ENCODE data around the gene KRTAP10-3. TPM values are rescaled to one million over a fixed set of nuclear protein-coding genes. Genes with fewer than 3 reads are reported as not detected.

Gene KRTAP10-3
- total RNA-seq, 4 donors from 2014 or later = not detected

GRCh38 chr21:44514746-44515358 is 43.7 kb downstream of the KRTAP10-3 start:
- intact Hi-C loops (cut with DNase I) = loop anchor here (10.0 kb wide), 1 partner anchor 280 kb away; no protein-coding TSS in a partner anchor
- TF ChIP-seq POLR2A (IDR thresholded peaks at IDR 0.05) (no peak), CTCF (IDR thresholded peaks at IDR 0.05) (no peak)
- no peak overlapping the region for H3K27ac ChIP-seq
- peaks cover 0 to 11% (median 0%) of the 10 kb centered on the region in 3 donors for H3K4me1 ChIP-seq
- H3K36me3 ChIP-seq = no peaks in the 10 kb centered on the region
- no peak for DNase-seq
- no peaks in the 10 kb centered on the region for H3K9me3 ChIP-seq
- H3K27me3 ChIP-seq = peaks cover 0 to 32% (median under 1%) of the 10 kb centered on the region in 4 donors
- H3K4me3 ChIP-seq = no peak overlapping the region
- 65 to 68% methylated on average over 4 to 10 of the region's 11 CpGs for WGBS, 2 donors

- Histone ChIP-seq H3K27me3 (peaks cover 0 to 38% (median 2%) of the 10 kb centered on the region in 4 donors), H3K36me3 (no peaks in the 10 kb centered on the region), H3K9me3 (no peaks in the 10 kb centered on the region), H3K27ac (no peak overlapping the region), H3K4me1 (peaks cover 0 to 16% (median 0%) of the 10 kb centered on the region in 3 donors), H3K4me3 (no peak overlapping the region)
- intact Hi-C loops (cut with DNase I) = loop anchor here (10.0 kb wide), 1 partner anchor 281 kb away; no protein-coding TSS in a partner anchor
- no peak for TF ChIP-seq POLR2A (IDR thresholded peaks at IDR 0.05)
- no peak for TF ChIP-seq CTCF (IDR thresholded peaks at IDR 0.05)
- no peak for DNase-seq
- WGBS, 2 donors = 94% methylated on average over 2 of the region's 7 CpGs; no CpG with 5 or more reads in 1 of the 2 donors
These were observed 44.4 kb downstream of the KRTAP10-3 start for GRCh38 chr21:44514218-44514520.

- no peak overlapping the region for H3K4me3 ChIP-seq
- H3K27me3 ChIP-seq = peaks cover 0 to 44% (median 2%) of the 10 kb centered on the region in 4 donors
- no peak for DNase-seq
- no peaks in the 10 kb centered on the region for H3K36me3 ChIP-seq
- no peak for TF ChIP-seq CTCF (IDR thresholded peaks at IDR 0.05)
- TF ChIP-seq POLR2A (IDR thresholded peaks at IDR 0.05) = no peak
- H3K9me3 ChIP-seq = no peaks in the 10 kb centered on the region
- H3K27ac ChIP-seq = no peak overlapping the region
- H3K4me1 ChIP-seq = peaks cover 0 to 16% (median 0%) of the 10 kb centered on the region in 3 donors
- intact Hi-C loops (cut with DNase I) = loop anchor here (10.0 kb wide), 1 partner anchor 281 kb away; no protein-coding TSS in a partner anchor
- 66% methylated on average over 3 of the region's 15 CpGs; no CpG with 5 or more reads in 1 of the 2 donors for WGBS, 2 donors
These were observed 45.0 kb downstream of the KRTAP10-3 start for GRCh38 chr21:44513389-44514217.

GRCh38 chr21:44512496-44513388 is 45.9 kb downstream of the KRTAP10-3 start:
- H3K4me3 ChIP-seq = no peak overlapping the region
- no peak overlapping the region for H3K27ac ChIP-seq
- H3K27me3 ChIP-seq = peaks cover 0 to 52% (median 2%) of the 10 kb centered on the region in 4 donors
- no peaks in the 10 kb centered on the region for H3K36me3 ChIP-seq
- TF ChIP-seq CTCF (IDR thresholded peaks at IDR 0.05) (no peak), POLR2A (IDR thresholded peaks at IDR 0.05) (no peak)
- 59 to 60% methylated on average over 4 to 7 of the region's 21 CpGs for WGBS, 2 donors
- H3K9me3 ChIP-seq = no peaks in the 10 kb centered on the region
- no peak for DNase-seq
- H3K4me1 ChIP-seq = peaks cover 0 to 16% (median 0%) of the 10 kb centered on the region in 3 donors
- intact Hi-C loops (cut with DNase I) = loop anchor here (10.0 kb wide), 1 partner anchor 282 kb away; no protein-coding TSS in a partner anchor
